ENCODE data around the gene GPR157.

Gene GPR157

GRCh38 chr1:9164532-9164900 lies 35.6 kb upstream of the GPR157 start:
- no CpG with 5 or more reads among the region's 4 CpGs for WGBS, 2 donors (ENCODE audit: extremely low coverage in 2 of 2, insufficient read length in 2 of 2, insufficient replicate concordance in 1 of 2)

DNA sequence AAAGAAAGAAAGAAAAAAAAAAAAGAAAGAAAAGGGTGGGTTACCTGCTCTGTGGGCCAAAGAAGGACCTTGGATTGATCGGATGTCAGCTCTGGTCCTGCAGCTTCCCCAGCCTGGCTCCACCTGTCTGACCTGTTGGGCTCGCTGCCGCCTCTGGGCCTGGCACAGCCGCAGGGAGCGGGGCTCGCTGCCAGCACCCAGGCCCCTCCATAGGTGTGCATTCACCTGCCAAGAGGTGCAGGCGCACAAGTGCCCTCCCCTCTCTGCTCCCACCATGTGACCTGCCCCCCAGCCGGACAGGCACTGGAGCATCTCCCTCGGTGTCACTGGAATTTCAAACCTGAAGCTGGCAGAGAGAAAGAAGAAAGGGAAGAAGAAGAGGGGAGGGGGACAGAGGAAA lies 33.1 kb upstream of the GPR157 start:
- H3K18ac ChIP-seq (ENCODE audit: low read length) = no peak overlapping the region
- H3K4me3 ChIP-seq (ENCODE audit: low read length in 2 of 2) = no peak overlapping the region
- no peak overlapping the region for H4K8ac ChIP-seq (ENCODE audit: low read depth, low read length)
- H3K27ac ChIP-seq (replicated peaks; ENCODE audit: low read length) = no peak overlapping the region
- no peak for DNase-seq (ENCODE audit: low spot score)
- H3K79me1 ChIP-seq (ENCODE audit: low read depth, low read length) = peaks cover 8% of the 10 kb centered on the region
- H3K4me1 ChIP-seq (ENCODE audit: control insufficient read depth in 2 of 2, insufficient read depth in 1 of 2, low read depth in 1 of 2, low read length in 2 of 2) = peaks cover 0 to 17% of the 10 kb centered on the region in 2 donors
- H3K23ac ChIP-seq (ENCODE audit: low read depth, low read length, poor library complexity) = no peak overlapping the region
- H2BK120ac ChIP-seq (ENCODE audit: low read depth, low read length) = no peak overlapping the region
- no peaks in the 10 kb centered on the region for H3K27me3 ChIP-seq (ENCODE audit: control insufficient read depth in 3 of 3, insufficient read depth in 3 of 3, low read depth in 1 of 3, low read length in 3 of 3)
- WGBS, 2 donors (ENCODE audit: extremely low coverage in 2 of 2, insufficient read length in 2 of 2, insufficient replicate concordance in 1 of 2) = no CpG with 5 or more reads among the region's 9 CpGs
- no peak overlapping the region for H4K91ac ChIP-seq (ENCODE audit: low read depth, low read length, poor library complexity)
- no peak overlapping the region for H3K14ac ChIP-seq (ENCODE audit: low read length)
- no peak overlapping the region for H3K4ac ChIP-seq (ENCODE audit: low read length)
- H2BK5ac ChIP-seq (ENCODE audit: low read length) = no peak overlapping the region
- peaks cover 0 to 2% of the 10 kb centered on the region in 2 donors for H3K36me3 ChIP-seq (replicated peaks in 1 of 2; ENCODE audit: control insufficient read depth in 2 of 2, insufficient read depth in 2 of 2, low read length in 2 of 2)
- H3K9me3 ChIP-seq (replicated peaks in 1 of 2; ENCODE audit: control insufficient read depth in 2 of 2, insufficient read depth in 1 of 2, low read depth in 1 of 2, low read length in 2 of 2) = no peaks in the 10 kb centered on the region
- no peak overlapping the region for H2BK12ac ChIP-seq (ENCODE audit: low read length)
- no peak overlapping the region for H3K4me2 ChIP-seq (ENCODE audit: insufficient read depth, low read length, poor library complexity, severe bottlenecking)
- no peak overlapping the region for H3K9ac ChIP-seq (ENCODE audit: low read depth, low read length, poor library complexity)
- H2AFZ ChIP-seq (ENCODE audit: low read length) = no peak overlapping the region
- no peak overlapping the region for H2AK5ac ChIP-seq (ENCODE audit: low read depth, low read length)
- H2BK15ac ChIP-seq (ENCODE audit: low read length) = no peak overlapping the region

More at GRCh38 chr1:9164532-9164900, 35.6 kb upstream of the GPR157 start:
- H3K4ac ChIP-seq (ENCODE audit: low read length) = no peak overlapping the region
- no peak overlapping the region for H2AK5ac ChIP-seq (ENCODE audit: low read depth, low read length)
- H3K27me3 ChIP-seq (ENCODE audit: control insufficient read depth in 3 of 3, insufficient read depth in 3 of 3, low read depth in 1 of 3, low read length in 3 of 3) = no peaks in the 10 kb centered on the region
- H3K18ac ChIP-seq (ENCODE audit: low read length) = no peak overlapping the region
- H4K91ac ChIP-seq (ENCODE audit: low read depth, low read length, poor library complexity) = no peak overlapping the region
- no peak overlapping the region for H2BK15ac ChIP-seq (ENCODE audit: low read length)
- no peak overlapping the region for H2BK5ac ChIP-seq (ENCODE audit: low read length)
- H3K79me1 ChIP-seq (ENCODE audit: low read depth, low read length) = peaks cover 11% of the 10 kb centered on the region
- peaks cover 0 to 15% of the 10 kb centered on the region in 2 donors for H3K4me1 ChIP-seq (ENCODE audit: control insufficient read depth in 2 of 2, insufficient read depth in 1 of 2, low read depth in 1 of 2, low read length in 2 of 2)
- no peak overlapping the region for H3K4me2 ChIP-seq (ENCODE audit: insufficient read depth, low read length, poor library complexity, severe bottlenecking)
- no peaks in the 10 kb centered on the region for H3K9me3 ChIP-seq (replicated peaks in 1 of 2; ENCODE audit: control insufficient read depth in 2 of 2, insufficient read depth in 1 of 2, low read depth in 1 of 2, low read length in 2 of 2)
- no peak overlapping the region for H3K14ac ChIP-seq (ENCODE audit: low read length)
- H3K4me3 ChIP-seq (ENCODE audit: low read length in 2 of 2) = no peak overlapping the region
- H3K36me3 ChIP-seq (replicated peaks in 1 of 2; ENCODE audit: control insufficient read depth in 2 of 2, insufficient read depth in 2 of 2, low read length in 2 of 2) = peaks cover 0 to 7% of the 10 kb centered on the region in 2 donors
- no peak overlapping the region for H3K9ac ChIP-seq (ENCODE audit: low read depth, low read length, poor library complexity)
- no peak overlapping the region for H2BK120ac ChIP-seq (ENCODE audit: low read depth, low read length)
- no peak overlapping the region for H2BK12ac ChIP-seq (ENCODE audit: low read length)
- DNase-seq (ENCODE audit: low spot score) = no peak
- no peak overlapping the region for H3K27ac ChIP-seq (replicated peaks; ENCODE audit: low read length)
- H2AFZ ChIP-seq (ENCODE audit: low read length) = no peak overlapping the region
- no peak overlapping the region for H4K8ac ChIP-seq (ENCODE audit: low read depth, low read length)
- no peak overlapping the region for H3K23ac ChIP-seq (ENCODE audit: low read depth, low read length, poor library complexity)

- H2AFZ ChIP-seq (ENCODE audit: low read length) = no peak overlapping the region
- peaks cover 0 to 2% of the 10 kb centered on the region in 2 donors for H3K36me3 ChIP-seq (replicated peaks in 1 of 2; ENCODE audit: control insufficient read depth in 2 of 2, insufficient read depth in 2 of 2, low read length in 2 of 2)
- no peak overlapping the region for H3K14ac ChIP-seq (ENCODE audit: low read length)
- H2BK5ac ChIP-seq (ENCODE audit: low read length) = no peak overlapping the region
- no peak overlapping the region for H2BK12ac ChIP-seq (ENCODE audit: low read length)
- no peak overlapping the region for H3K18ac ChIP-seq (ENCODE audit: low read length)
- H3K9ac ChIP-seq (ENCODE audit: low read depth, low read length, poor library complexity) = no peak overlapping the region
- H3K4ac ChIP-seq (ENCODE audit: low read length) = no peak overlapping the region
- no peak overlapping the region for H4K8ac ChIP-seq (ENCODE audit: low read depth, low read length)
- no peak overlapping the region for H3K23ac ChIP-seq (ENCODE audit: low read depth, low read length, poor library complexity)
- WGBS, 2 donors (ENCODE audit: extremely low coverage in 2 of 2, insufficient read length in 2 of 2, insufficient replicate concordance in 1 of 2) = no CpG with 5 or more reads among the region's 6 CpGs
- no peak for DNase-seq (ENCODE audit: low spot score)
- H3K27ac ChIP-seq (replicated peaks; ENCODE audit: low read length) = no peak overlapping the region
- H3K4me3 ChIP-seq (ENCODE audit: low read length in 2 of 2) = no peak overlapping the region
- H2AK5ac ChIP-seq (ENCODE audit: low read depth, low read length) = no peak overlapping the region
- no peak overlapping the region for H2BK15ac ChIP-seq (ENCODE audit: low read length)
- H4K91ac ChIP-seq (ENCODE audit: low read depth, low read length, poor library complexity) = no peak overlapping the region
- H3K79me1 ChIP-seq (ENCODE audit: low read depth, low read length) = peaks cover 11% of the 10 kb centered on the region
- no peaks in the 10 kb centered on the region for H3K27me3 ChIP-seq (ENCODE audit: control insufficient read depth in 3 of 3, insufficient read depth in 3 of 3, low read depth in 1 of 3, low read length in 3 of 3)
- peaks cover 0 to 14% of the 10 kb centered on the region in 2 donors for H3K4me1 ChIP-seq (ENCODE audit: control insufficient read depth in 2 of 2, insufficient read depth in 1 of 2, low read depth in 1 of 2, low read length in 2 of 2)
- no peak overlapping the region for H3K4me2 ChIP-seq (ENCODE audit: insufficient read depth, low read length, poor library complexity, severe bottlenecking)
- H2BK120ac ChIP-seq (ENCODE audit: low read depth, low read length) = no peak overlapping the region
- no peaks in the 10 kb centered on the region for H3K9me3 ChIP-seq (replicated peaks in 1 of 2; ENCODE audit: control insufficient read depth in 2 of 2, insufficient read depth in 1 of 2, low read depth in 1 of 2, low read length in 2 of 2)
Measured at GRCh38 chr1:9161342-9161741, 32.4 kb upstream of the GPR157 start.

DNA sequence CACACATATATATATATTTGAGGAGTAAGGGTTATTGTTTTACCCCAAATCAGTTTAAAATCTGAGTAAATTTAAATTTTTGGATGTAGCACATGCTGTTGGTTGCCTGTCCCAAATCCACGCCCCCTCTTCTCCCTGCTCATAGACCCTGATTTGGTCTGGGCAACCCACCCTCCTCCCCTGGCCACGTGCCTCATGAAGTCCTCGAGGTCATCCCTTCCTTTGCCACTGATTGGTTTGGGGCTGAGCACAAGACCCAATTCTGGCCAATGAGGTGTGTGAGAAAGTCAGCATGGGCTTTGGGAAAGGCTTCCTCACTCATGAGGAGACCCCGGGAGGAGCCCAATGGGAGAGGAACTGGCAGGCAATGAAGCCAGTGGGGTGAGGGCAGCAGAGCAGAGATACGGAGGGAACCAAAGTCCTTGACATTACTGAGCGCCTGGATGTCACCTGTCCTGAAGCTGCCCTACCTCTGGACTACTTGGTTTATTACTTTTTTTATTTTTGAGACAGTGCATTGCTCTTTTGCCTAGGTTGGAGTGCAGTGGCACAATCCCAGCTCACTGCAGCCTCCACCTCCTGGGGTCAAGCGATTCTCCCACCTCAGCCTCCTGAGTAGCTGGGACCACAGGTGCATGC lies 31.3 kb upstream of the GPR157 start:
- H3K9me3 ChIP-seq (replicated peaks in 1 of 2; ENCODE audit: control insufficient read depth in 2 of 2, insufficient read depth in 1 of 2, low read depth in 1 of 2, low read length in 2 of 2) = no peaks in the 10 kb centered on the region
- peaks cover 11% of the 10 kb centered on the region for H3K79me1 ChIP-seq (ENCODE audit: low read depth, low read length)
- H2AK5ac ChIP-seq (ENCODE audit: low read depth, low read length) = no peak overlapping the region
- no peak for DNase-seq (ENCODE audit: low spot score)
- peaks cover 0 to 2% of the 10 kb centered on the region in 2 donors for H3K36me3 ChIP-seq (replicated peaks in 1 of 2; ENCODE audit: control insufficient read depth in 2 of 2, insufficient read depth in 2 of 2, low read length in 2 of 2)
- no peak overlapping the region for H2BK12ac ChIP-seq (ENCODE audit: low read length)
- H3K27me3 ChIP-seq (ENCODE audit: control insufficient read depth in 3 of 3, insufficient read depth in 3 of 3, low read depth in 1 of 3, low read length in 3 of 3) = no peaks in the 10 kb centered on the region
- no peak overlapping the region for H2BK120ac ChIP-seq (ENCODE audit: low read depth, low read length)
- no peak overlapping the region for H3K27ac ChIP-seq (replicated peaks; ENCODE audit: low read length)
- H4K91ac ChIP-seq (ENCODE audit: low read depth, low read length, poor library complexity) = no peak overlapping the region
- peaks cover 0 to 14% of the 10 kb centered on the region in 2 donors for H3K4me1 ChIP-seq (ENCODE audit: control insufficient read depth in 2 of 2, insufficient read depth in 1 of 2, low read depth in 1 of 2, low read length in 2 of 2)
- no peak overlapping the region for H2BK15ac ChIP-seq (ENCODE audit: low read length)
- no peak overlapping the region for H3K23ac ChIP-seq (ENCODE audit: low read depth, low read length, poor library complexity)
- H4K8ac ChIP-seq (ENCODE audit: low read depth, low read length) = no peak overlapping the region
- no peak overlapping the region for H3K14ac ChIP-seq (ENCODE audit: low read length)
- H3K4ac ChIP-seq (ENCODE audit: low read length) = no peak overlapping the region
- no peak overlapping the region for H3K4me3 ChIP-seq (ENCODE audit: low read length in 2 of 2)
- no peak overlapping the region for H2AFZ ChIP-seq (ENCODE audit: low read length)
- WGBS, 2 donors (ENCODE audit: extremely low coverage in 2 of 2, insufficient read length in 2 of 2, insufficient replicate concordance in 1 of 2) = no CpG with 5 or more reads among the region's 7 CpGs
- no peak overlapping the region for H3K9ac ChIP-seq (ENCODE audit: low read depth, low read length, poor library complexity)
- H3K4me2 ChIP-seq (ENCODE audit: insufficient read depth, low read length, poor library complexity, severe bottlenecking) = no peak overlapping the region
- no peak overlapping the region for H3K18ac ChIP-seq (ENCODE audit: low read length)
- H2BK5ac ChIP-seq (ENCODE audit: low read length) = no peak overlapping the region
